ENCODE results near the gene ENKD1.
A peak's percentile ranks its signal among the peaks of the same experiment; 100 is the strongest.

Gene ENKD1

DNA sequence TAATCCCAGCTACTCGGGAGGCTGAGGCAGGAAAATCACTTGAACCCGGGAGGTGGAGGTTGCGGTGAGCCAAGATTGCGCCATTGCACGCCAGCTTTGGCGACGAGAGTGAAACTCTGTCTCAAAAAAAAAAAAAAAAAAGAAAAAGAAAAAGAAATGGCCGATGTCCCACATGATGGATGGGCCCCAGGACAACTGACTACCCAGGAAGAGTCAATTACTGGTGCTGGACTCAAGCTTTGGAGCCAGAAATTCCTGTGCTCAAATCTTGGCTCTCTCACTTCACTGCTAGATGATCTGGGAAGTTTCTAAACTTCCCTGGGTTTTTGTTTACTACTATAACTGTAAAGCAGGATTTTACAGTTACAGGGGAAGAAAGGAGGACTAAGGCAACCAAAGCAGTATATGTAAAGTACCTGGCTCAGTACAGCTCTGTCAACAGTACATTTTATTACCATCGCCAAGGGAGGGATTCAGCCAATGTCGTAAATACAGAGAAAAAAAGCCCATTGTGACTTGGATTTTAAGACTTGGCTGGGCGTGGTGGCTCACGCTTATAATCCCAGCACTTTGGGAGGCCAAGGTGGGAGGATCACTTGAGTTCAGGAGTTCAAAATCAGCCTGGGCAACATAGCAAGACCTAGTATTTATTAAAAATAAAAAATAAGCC lies 11.9 kb upstream of the ENKD1 start:
- DNase-seq: no peak

DNA sequence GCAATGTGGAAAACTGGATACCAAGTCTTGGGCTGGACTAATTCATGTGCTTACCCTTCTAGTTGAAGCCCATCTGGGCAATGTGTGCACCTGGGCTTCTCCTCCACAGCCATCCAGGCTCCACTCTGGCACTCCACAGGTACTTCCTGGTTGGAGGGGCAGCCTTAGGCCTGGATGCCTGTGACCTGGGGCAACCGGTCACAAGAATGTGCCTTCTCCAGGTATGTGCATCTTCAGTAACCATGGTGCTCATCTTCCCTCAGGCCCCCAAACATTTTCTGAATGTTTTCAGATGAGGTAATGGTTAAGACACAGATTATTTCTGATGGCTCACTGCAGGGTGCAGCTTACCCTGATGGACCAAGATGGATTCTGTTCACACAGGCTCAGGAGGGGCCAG lies 11.2 kb upstream of the ENKD1 start:
- no peak for DNase-seq

DNA sequence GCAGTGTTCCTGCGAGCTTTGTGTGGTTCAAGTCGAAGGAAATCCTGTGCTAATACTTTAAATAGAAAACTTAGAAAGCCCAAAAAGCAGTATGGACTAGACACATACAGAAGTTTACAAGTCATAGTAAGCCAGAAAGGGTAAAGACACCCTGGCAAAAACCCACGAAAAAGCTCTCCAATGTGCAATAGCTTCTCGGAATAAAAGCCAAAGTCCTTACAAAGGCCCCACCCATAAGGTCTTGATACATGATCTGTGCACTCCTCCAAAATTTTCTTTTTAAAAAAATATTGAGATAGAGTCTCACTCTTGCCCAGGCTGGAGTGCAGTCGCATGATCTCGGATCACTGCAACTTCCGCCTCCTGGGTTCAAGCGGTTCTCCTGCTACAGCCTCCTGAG lies 10.4 kb upstream of the ENKD1 start:
- DNase-seq: no peak

DNA sequence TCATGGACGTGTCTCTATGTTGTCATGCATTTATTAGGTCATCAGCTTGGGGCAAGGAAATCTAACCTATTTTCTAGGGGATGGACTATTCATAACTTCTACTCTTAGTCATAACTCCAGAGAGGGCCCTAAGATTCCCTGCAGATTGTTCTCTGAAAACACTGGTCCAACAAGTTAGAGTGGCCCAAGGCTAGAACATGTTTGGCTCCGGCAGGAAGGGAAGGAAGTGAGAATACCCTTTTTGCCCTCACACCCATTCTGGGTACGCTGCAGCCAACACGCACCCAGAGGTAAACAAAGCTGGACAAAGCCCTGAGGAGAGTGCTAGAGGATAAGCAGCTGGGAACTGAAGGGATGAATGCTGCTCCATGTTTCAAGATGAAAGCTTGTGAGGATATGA lies 10.0 kb upstream of the ENKD1 start:
- no peak for DNase-seq

DNA sequence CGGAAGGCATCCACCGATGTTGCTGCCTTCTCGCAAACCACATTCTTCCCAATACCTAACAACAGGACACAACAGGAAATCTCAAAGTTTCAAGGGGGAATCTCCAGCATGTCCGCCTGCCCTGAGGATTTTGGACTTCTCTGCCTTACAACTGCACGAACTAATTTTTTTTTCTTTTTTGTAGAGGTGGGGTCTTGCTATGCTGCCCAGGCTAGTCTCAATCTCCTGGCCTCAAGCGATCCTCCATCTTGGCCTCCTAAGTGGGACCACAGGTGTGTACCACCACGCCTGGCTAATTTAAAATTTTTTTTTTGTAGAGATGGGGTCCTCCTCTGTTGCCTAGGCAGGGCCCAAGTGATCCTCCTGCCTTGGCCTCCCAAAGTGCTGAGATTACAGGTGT lies 9.4 kb upstream of the ENKD1 start:
- DNase-seq: no peak

DNA sequence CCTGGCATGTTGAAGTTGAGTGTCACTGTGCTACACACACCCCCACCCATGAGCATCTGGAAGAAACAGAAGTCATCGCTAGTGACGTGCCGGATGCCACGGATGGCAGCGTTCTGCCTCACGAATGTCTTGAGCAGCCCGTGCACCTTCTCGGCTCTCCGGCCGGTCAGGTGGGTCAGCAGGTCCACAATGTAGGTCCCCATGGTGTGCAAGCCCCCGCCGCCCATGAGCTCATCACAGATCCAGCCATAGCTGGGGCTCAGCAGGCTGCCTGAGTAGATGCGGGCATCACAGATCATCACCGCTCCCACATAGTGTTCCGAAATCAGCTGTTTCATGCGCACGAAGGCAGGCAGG lies 9.0 kb upstream of the ENKD1 start:
- no peak for DNase-seq

DNA sequence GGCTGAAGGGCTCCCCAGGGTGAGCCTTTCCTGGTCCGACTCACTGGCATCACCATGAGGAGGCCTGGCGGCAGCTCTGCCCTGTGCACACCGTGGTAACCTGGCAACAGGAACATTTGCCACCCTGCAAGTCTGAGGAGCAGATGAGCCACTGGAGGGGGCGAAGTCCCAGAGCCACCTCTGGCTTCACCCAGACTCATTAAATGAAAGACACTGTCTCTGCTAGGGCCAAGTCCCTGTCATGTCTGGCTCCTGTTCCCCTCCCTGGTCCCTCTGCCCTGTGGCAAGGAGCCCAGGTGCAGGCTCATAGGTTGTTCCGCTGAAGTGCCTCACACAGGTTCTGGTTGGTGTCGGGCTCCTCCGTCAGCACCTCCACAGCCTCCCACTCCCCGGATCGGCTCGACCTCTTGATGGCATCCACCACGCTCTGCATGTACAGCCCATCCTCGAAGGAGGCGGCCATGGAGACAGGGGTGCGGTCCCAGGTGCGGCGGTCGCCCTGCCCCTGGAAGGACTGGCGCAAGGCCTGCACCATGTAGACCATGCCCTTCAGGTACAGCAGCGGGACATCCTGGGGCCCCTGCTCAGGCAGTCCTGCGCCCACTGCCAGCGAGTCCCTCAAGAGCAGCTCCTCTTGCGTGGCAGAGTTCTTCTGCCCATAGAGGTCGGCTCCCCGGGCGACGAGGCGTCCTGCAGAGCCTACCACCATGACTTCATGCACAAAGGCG lies 8.5 kb upstream of the ENKD1 start:
- no peak for DNase-seq

DNA sequence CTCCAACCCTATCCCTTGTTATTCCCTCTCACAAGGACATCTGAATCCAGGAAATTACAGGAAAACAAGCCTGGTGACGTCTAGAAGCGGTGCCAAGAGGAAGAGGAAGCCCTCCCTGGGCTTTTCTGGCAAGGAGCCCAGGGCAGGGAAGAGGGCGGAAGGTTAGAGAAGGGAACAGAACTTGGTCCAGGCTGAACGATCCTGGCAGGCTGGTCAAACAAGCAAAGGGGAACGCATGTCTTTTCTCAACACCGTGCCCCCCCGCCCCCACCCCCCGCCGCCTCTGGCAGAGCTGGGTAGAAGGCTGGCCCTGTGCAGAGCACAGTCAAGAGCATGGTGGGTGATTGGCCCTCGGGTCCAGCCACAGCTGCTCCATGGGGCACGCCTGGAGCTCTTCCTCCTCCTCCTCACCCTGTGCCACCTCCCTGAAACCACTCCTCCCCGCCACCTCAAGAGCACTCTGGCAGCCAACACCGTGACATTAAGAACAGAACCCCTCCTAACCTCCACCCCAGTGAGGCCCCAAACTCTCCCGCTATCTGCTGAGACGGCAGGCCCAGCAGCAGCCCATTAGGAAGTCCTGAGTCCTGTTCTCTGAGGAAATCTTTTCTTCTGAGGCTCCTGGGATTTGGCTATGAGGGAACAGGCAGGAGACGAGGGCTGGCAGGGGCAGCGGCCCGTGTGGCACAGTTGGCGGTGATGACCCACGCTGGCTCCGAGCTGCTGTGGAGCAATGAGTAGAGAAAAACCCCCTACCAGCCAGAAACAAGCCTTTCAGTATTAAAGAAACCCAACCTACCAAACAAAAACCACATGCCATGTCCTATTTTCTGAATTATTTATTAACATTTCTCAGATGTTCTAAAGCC lies 7.4 kb upstream of the ENKD1 start:
- no peak for DNase-seq

DNA sequence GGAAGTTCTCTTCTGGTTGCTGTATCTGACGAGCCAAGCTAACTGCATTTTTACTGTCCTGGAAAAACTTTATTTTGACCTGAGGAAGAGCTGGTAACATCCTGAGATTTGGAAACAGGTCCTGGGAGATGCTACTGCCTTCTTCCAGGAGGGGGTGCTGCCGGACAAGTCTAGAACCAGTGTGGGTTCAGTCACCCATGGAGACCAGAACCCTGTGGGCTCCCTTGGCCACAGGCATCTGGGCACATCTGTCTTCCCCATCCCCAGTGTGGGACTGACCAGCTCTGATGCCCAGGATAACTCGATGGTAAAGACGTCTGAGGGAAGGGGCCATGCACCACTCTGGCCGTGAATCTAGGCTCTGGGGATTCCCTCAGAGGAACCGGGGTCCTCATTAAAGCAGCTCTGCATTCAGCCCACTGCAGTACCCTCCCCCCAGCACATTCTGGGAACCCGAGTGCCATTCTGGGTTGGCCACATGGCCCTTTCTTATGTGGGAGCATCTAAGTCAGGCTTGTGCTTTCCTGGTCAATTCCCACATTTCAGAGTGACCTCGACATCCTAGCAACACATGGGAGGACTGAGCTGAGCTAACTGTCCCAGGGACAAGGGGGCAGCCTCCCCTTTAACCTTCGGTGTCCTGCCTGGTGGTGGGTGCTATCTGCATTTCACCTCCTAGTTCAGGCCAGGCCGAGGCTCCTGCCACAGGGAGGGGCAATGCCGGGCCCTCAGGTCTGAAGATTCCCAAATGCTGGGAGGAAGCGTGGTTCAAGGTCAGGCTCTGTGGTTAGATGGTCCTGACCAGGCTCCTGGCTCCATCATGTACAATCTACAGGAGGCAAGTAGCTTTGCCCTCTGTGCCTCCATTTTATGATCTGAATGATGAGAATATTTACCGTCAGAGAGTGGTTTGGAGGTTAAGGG lies 6.5 kb upstream of the ENKD1 start:
- DNase-seq: peak; percentile 62

DNA sequence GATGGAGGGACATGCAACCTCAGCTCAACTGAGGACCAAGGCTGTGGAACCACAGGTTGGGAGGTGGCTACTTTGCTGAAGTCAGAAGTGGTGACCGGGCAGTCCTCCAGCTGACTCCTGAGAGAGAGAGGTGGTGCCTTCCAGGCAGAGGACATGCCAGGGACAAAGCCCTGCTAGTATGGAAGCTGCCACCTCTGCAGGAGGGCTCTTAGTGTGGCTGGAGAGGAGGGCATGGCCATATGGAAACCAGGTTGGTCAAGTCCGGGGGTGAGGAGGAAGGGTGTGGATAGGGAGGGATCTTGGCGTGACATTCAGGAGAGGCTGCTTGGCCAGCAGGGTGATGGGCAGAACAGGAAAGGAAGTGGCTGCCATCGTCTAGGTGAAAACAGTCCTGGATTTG lies 5.8 kb upstream of the ENKD1 start:
- DNase-seq: no peak

DNA sequence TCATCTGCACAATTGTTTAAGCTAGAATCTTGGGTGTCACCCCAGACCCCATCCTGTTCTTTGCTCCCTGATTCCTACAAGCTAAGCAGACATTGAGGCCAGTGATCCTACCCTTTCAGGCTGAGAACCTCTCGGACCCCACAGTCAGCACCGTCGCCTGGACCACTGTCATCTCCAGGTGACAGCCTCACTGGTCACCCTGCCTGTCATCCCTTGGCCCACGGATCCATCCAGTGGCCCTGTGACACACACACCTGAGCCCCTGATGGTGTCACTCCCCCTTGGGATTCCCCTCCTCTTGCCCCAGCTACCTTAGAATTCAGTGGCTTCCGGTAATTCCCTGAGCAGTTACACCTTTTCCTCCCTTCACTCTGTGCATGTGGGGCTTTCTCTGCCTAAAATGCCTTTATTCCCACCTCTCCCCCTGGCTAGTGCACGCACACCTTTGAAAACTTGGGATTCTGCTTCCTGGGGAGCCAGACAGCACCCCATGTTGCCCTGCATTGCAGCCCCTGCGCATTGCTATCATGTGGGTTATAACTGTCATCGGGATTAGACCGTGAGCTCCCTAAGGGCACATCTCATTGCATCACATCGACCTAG lies 3.0 kb upstream of the ENKD1 start:
- no peak for DNase-seq

DNA sequence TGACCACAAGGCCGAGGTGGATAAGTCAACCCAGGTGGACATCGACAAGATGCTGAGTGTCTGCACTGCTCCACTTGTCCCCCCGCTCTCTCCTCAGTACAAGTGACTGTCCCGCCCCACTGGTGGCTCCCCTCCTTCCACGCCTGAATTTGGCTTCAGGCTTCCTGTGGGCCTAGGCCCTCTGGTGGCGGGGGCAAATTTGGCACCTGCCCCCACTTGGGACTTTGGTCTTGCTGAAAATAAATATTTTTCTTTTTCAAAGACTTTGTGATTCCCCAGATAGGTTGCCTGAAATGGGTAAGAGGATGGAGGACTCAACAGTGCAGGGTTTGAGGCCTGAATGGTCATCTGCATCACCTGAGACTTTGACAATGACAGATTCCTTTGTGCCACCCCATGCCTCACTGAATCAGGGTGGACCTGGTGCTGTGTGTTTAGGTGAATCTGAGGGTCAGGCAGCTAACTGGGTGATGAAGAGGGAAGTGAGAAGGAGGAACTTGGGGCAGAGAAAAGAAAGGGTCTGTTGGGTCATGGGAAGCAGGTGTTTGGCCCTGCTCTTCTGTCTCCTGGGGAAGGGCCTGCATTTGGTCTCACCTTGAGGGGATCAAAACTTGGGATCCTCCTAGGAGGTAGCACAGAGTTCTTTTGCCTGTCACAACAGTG lies 2.1 kb upstream of the ENKD1 start:
- no peak for DNase-seq

DNA sequence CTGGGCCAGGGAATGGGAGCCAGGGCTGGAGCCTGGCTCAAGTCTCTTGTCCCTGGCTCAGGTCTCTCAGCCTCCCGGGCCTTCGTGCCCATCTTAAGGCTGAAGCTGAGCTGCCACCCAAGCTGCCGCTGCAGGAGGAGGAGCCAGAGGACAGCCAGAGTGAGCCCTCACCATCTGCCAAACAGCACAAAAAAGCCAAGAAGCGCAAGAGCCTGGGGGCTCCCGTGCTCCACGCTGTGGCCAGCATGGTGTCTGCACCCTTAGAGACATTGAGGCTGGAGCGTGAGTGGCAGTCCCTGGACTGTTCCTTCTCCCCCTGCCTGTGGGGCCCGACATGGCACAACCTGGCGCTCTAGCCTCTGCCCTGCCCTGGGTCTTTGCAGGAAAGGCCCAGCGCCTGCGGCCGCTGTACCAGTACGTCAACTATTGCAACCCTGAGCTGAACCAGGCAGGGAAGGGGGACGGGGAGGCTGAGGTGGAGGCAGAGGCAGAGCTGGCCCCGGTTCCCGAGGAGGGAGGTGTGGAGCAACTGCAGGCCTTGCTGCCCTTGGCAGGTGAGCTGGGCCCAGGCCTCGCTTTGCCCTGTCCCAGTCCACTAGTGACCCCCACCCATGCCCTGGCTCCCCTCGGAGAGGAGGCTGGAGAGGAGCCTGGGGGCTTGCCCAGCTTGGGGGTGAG lies 1.4 kb upstream of the ENKD1 start:
- peak; percentile 92 for DNase-seq

DNA sequence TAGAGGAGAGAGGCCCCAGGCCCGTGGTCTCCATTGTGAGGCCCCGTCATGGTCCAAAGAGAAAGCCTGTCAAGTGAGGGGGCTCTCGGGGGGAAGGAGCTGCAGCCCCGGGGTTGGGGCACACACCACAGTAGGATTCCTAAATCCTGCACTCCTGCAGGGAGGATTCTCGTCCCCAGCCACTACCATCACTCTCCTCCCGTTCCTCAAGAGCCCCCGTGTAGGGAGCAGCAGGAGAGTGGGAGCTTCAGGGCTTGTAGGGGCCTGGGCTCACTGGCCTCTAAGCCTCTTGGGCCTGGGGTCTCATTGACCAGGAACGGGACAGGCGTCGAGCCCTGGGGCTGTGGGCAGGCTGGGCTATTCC lies 885 bp upstream of the ENKD1 start:
- DNase-seq: no peak

DNA sequence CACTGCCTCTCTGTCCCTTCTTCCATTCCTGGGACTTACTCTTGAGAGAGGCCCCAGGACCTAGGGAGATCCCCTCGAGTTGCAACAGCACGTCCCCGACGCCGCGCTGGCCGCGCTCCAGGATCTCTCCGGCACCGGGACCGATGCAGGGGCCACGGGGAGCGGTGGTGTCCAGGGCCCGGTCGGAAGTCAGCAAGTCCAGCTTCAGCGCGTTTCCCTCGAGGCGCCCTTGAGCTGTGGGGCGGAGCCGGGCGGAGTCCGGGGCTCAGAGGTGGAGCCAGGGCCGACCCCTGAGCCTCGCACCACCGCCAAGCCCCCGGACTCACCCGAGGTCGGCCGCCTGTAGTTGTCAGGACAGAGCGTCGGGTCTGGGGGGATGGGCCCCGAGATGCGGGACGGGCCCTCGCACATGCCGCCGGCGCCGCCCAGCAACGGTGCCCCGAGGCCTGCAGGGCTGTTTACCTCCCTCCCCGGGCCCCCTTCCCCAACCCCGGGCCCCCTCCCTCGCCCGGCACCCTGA lies 458 bp downstream of the ENKD1 start:
- no peak for DNase-seq

DNA sequence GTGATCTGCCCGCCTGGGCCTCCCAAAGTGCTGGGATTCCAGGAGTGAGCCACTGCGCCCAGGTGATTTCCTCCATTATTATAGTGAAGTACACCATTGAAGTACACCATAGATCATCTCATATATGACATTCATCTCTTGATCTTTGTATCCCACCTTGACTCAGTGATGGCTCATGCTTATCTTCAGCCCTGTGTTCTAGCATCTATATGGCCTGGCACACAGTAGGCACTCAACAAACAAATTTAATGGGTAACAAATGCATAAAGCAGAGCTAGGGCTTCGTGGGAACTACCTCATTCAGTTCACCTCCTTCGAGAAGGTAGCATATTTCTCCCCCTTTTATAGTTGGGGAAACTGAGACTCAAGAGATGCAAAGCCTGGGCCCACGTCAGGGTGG lies 952 bp downstream of the ENKD1 start:
- no peak for DNase-seq

DNA sequence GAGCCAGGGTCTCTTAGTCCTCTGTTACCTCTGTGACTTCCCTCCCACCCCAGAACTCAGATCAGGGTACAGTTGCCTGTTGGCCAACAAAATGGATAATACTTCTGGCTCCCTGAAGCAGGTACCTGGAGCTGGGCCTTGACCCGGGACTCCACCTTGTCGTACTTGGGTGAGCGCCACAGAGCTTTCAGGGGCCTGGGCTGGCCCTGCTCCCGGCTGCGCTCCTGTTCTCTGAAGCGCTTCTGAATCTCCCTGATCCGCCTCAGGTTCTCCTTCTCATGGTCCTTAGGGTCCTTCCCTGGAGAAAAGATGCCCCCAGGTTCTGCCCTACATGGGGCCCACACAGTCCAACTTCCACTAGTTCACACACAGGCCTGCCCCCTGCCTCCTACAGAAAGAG lies 1.7 kb downstream of the ENKD1 start:
- DNase-seq: no peak

DNA sequence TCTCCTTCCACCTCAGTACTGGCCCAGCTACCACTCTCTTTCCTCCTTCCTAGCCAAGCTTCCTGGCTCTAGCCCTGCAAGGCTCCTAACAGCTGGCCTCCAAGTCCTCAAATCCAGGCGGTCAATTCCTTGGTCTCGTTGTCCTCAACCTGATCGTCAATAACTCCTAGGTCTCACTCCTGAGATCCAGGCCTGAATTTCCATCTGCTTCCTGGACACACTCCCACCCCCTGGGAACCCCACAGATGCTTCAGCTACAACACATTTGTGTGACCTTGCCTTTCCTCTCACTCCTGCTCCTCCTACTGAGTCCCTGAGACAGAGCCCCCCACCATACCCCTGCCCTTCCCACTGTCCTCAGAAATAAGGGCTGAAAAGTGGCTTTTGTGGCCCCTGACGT lies 2.3 kb downstream of the ENKD1 start:
- no peak for DNase-seq

DNA sequence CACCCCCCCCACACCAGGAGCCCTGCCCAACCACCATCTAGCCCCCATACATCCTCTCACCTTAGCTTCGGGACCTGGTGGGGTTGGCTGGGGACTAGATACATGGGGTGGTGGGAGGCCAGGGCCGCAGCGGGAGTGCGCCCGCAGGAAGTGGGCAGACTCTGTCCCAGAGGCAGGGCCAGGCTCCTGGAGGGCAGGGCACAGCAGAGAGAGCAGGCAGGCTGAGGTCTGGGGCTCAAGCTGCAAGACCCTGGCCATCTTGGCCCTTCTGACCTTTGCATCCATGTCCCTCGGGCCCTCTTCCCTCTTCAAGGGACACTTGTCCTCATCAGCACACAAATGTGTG lies 2.7 kb downstream of the ENKD1 start:
- DNase-seq: no peak

DNA sequence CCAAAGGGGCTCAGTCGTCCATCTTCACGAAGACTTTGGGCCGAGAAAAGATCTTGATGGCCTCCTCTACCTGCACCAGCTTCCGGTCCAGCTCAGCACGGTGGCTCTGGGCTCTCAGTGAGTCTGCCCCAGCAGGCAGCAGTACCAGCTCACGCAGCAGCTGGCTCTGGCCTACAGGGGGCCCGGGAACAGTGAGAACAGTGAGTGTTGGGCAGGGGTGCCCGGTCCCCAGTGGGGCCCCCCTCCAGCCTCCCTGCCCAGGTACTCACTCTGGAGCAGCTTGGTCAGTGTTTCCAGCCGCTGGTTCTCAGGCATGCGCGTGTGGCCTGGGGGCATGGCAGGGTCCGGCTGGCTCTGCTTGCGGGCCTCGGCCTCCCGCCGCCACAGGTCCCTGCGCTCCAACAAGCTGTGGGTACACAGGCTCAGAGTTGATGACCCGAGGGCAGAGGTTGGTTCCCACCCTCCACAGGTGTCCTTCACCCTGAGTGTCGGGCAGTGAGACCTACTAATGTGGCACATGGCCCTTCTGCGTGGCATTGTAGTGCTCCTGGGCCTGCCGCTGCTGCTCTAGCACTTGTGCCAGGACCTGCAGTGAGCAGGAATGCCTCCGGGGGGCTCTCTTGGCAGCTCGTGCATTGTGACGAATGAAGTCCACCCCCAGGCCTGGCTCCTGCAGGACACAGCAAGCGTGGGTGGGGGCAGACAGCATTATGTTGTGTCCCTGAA lies 3.2 kb downstream of the ENKD1 start:
- DNase-seq: no peak

DNA sequence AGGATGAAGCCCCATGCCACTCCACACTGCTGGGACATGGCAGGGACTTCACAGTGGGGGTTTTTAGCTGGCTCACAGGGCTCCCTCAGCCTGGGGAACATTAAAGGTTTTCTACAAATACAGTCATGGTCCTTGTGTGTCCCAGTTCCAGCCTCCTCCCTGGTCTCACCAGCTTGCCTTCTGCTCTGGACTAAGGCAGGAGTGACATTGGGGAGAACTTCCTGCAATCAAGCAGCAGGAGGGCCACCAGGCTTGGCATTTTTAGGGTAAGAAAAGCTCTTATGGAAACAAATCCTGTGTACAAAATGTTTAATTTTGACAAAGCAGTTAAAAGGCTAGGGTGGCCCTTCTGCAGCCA lies 3.9 kb downstream of the ENKD1 start:
- no peak for DNase-seq

All from fibroblast of upper back skin (primary cell).